Adrenal gland (tissue), 5 donors: ENCODE measurements around the gene AHNAK.

ENCODE experiments used
- CTCF ChIP-seq, 6 experiments: fragments of 450-650 bp in 4 of 6; fragments of 200-600 bp in 2 of 6; sonication (generic) in 1 of 6; IDR thresholded peaks; 1 replicate in 5 of 6; 2 replicates in 1 of 6; pipeline versions ENCODE4 v1.5.1 to v1.8.0; 2016 to 2021; ENCODE audit warnings: antibody characterized with exemption in 6 of 6, mild to moderate bottlenecking in 2 of 6, moderate library complexity in 1 of 6
- POLR2A ChIP-seq, 2 donors: fragments of 450-650 bp; IDR thresholded peaks; one replicate each; pipeline ENCODE4 v1.6.1; 2017; ENCODE audit warnings: antibody characterized with exemption in 2 of 2, mild to moderate bottlenecking in 2 of 2, moderate library complexity in 1 of 2
- donor health status: DM: no; HTN: no; CAD: no.

- no peak for TF ChIP-seq CTCF (IDR thresholded peaks at IDR 0.05)
- TF ChIP-seq POLR2A (IDR thresholded peaks at IDR 0.05), result no peak
These were observed 41.6 kb downstream of the AHNAK start for GRCh38 chr11:62505059-62505439.
